GM15510 (cell line): ENCODE data around the gene BTBD16.

ENCODE experiments used
- POLR2A ChIP-seq: IDR thresholded peaks from 3 replicates; pipeline ENCODE4 v1.6.1; 2011; ENCODE audit warnings: borderline replicate concordance; ENCODE audit not compliant: insufficient read length; ENCODE audit errors: extremely low read depth

The BTBD16 gene

DNA sequence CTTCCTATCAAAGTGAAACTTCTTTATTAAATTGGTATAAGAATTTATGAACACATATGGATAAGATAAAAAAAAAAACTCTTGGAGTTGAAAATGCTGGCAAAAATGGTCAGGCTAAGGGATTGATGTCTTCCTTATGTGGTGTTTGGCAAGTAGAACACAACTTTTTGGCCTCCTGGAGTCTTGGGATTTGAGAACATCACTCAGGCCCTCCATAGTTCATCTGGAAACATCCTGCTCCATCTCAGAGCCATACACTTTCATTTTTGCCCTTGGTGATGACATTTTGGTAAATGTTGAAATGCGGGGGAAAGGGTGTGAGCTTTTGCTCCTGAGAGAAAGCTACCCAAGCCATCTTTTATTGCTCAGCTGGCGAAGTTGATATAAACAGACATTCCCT is 27.5 kb upstream of the BTBD16 start:
- TF ChIP-seq POLR2A: no peak

DNA sequence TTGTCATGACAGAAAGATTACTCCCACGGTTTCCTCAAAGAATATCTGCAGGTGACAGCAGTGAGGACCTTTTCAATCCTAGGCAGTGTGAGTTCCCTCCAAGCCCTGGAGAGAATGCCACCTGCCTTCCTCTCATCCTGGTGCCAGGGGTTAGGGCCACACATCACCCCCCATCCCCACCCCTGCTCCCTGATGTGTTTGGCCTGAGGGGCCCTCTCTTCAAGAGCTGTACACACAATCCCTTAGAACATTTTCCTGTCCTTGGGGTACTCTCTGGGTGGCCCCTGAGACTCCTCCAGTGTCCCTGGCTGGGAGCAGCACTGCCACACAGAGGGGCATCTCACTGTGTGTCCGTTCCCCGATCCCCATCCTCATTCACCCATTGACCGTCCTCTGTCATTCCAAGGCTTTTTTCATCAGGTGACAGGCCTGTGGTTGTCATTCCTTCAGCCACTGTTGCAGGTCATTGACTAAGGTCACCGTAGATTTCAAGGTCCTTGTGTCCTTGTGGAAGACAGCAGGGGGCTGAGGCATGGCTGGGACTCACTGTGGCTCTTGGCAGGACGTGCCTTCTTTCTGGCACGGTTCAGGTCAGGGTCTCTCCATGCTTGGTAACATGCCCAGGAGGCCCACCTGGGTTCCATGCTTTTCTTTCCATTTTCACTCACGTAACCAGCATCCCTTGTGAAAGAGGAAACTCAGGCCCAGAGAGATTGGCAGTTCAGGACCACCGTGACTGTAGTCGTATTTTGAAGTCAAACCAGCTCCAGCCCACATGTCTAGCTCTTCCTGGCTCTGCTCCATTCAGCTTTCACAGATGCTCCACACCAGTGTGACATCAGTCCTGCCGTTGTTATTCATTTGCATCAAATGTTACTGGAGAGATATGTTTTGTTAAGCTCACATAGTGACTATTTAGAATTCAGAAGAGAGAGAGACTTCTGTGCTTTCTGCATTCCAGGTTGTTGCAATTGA is 26.8 kb upstream of the BTBD16 start:
- no peak for TF ChIP-seq POLR2A

DNA sequence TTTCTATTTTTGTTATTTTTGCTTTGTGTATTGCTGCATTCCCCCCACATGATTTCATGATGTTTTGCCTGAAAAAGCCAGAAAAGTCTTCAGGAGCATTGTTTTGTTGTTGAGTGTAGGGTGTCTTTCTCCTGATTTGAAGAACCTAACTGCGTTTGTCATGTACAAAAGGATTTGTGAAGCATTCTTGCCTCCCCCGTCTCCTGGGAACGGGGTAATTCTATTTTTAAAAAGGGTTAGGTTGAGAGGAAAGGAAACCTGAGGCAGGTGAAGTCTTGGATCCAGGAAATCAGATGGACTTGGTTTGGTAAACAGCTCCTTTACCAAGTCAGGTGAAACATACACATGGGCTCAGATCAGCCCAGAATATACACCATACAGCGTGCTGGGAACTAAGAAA is 26.0 kb upstream of the BTBD16 start:
- TF ChIP-seq POLR2A: no peak

DNA sequence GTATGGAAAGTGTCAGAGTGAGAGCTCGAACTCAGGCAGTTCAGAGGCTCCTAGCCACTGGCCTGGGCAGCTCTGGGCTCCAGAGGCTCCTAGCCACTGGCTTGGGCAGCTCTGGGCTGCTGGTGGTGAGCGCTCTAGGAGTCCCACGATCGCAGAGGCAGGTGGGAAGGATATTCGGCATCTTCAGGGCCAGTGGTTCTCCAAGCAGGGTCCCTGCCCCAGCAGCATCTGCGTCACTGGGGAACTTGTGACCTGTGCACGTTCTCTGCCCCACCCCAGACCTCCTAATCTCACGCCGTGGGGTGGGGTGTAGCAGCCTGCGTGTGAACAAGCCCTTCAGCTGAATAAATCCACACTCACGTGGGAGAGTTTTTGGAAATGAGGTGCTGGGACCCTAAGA is 25.2 kb upstream of the BTBD16 start:
- TF ChIP-seq POLR2A: no peak

DNA sequence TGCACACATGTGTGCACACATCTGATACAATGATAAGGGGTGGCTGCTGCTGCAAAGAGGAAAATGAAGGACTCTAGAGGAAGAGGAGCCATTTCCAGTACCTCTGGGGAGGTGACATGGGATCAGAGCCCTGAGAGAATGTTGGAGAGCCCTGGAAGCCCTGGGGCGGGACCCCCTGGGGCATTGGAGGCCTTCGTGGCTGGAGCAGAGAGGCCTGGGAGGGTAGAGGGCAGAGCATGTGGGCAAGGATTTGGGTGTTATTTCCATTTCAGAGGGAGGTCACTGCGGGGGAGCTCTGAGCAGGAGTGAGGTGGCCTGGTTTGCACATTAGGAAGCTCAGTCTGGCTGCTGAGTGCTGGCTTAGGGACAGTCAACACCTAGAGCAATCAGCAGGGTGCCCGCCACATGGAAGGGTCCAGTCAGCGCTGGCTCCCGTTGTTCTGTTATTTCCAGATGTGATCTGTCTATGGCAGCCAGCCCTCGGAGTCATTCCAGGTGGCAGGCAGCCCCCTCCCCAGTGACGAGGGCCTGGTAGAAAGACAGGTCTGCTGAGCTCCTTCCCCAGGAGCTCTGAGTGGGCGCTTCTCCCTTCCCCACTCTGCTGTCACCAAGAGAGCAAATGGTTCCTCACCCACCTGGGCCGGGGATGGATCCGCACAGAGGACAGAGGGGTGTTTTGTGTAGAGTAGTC is 24.1 kb upstream of the BTBD16 start:
- TF ChIP-seq POLR2A: no peak

DNA sequence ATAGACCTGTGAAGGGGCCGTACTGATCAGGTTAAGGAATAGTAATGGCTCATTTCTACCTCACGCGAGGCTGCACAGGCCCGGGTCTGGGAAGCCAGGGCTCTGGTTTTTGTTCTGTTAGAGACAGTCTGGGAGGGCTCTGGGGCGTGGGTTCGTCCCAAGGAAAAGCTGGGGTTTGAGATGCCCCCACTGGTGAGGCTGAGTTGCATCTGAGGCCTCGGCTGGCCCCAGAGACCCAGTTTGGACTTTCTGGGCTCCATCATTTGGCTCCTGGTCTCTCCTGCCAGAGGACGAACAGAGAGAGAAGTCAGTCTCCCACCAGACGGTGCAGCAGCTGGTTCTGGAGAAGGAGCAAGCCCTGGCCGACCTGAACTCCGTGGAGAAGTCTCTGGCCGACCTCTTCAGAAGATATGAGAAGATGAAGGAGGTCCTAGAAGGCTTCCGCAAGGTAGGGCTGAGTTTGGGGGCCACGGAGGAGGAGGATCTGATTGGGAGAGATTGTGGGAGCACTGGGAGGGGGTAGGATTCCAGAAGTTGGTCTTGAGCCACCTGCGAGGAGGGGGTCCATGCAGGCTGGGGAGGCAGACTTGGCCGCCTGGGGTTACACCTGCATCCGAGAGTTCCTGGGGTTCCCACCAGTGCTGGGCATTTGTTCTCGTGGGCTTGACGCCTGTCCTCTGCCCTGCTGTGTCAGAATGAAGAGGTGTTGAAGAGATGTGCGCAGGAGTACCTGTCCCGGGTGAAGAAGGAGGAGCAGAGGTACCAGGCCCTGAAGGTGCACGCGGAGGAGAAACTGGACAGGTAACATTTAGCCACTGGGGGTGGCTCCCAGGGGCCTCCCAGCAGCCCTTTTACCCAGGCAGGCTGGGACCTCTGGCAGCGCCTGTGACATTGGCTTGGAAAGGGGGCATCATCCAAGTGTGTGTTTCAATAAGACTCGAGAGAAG is 22.5 kb upstream of the BTBD16 start:
- TF ChIP-seq POLR2A: no peak

DNA sequence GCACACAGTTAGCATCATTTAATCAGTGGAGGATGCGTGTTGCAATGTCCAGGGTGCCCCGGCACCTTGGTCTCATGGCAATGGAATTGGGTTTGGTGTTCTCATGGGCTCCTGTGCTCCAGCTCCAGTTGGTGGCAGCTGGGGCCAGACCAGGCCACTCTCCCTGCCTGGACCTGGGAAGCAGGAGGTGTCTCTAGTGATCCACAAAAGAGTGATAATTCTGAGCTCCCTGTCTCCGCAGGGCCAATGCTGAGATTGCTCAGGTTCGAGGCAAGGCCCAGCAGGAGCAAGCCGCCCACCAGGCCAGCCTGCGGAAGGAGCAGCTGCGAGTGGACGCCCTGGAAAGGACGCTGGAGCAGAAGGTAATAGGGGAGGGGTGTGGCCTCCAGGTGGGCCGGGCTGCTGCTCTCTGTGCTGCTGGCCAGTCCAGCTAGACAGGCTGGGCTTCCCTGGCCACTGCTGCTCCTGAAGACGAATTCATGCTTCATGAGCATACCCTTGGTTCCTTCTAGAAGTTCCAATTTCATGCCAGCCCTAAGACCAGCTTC is 21.7 kb upstream of the BTBD16 start:
- no peak for TF ChIP-seq POLR2A

DNA sequence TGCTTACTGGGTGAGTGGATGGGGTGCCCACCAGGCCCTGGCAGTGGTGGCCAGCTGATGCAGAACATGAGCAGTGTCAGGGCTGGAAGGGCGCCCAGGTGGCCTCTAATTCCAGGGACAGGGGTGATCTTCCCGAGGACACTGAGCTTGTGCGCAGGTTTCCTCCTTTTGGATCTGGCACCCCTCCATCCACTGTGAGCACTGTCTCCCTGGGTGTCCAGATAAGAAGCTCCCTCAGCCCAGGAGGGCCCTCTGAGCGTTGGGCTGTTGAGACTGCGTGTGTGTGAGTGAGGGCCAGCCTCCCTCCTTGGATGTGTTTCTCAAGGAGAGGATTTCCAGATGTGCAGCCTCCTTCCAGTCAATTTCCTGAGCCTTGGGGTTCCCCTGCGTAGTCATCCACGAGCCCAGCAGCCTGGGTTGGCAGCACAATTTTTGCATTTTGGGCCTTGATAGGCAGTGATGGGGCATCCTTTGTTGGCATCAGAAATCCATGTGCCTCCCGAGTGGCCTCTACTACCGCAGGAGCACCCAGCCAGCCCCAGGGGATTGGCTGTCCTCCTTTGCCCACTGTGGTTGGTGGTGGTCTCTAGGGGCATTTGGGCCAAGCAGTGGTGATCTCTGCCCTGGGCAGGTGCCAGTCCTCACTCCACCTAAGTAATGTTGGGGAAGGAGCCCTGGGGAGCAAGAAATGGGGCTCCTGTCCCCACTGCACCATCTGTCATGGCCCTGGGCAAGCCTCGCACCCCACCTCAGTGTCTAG is 20.9 kb upstream of the BTBD16 start:
- no peak for TF ChIP-seq POLR2A

DNA sequence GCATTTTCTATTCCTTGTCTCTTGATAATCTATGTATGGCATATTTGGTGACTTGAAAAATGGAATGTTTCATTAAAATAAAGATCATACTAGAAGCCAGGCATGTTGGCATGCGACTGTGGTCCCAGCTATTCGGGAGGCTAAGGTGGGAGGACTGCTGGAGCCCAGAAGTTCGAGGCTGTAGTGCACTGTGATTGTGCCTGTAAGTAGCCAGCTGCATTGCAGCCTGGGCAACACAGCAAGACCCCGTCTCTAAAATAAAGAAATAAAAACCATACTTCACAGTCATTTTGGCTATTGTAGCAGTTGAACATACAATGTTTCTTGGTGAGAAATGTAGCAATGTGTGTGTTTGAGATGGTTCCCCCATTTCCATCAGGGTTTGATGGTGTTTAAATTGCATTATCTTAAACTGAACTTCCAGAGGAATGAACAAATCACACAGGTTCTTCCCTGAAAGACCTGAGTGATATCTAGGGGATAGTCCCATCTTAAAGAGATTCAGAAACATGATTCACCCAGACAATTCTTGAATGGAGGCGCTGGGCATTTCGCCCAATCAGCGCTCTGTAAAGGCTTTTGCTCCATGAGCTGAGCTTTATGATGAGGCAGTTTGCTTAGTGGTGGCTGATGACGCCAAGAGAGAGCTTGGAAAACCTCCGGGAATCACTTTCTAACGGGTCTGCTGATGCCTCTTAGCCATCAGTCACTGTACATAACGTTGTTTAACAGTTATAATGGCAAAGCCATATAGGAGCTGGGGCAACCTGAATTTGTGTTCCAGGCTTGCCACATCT is 19.4 kb upstream of the BTBD16 start:
- no peak for TF ChIP-seq POLR2A

DNA sequence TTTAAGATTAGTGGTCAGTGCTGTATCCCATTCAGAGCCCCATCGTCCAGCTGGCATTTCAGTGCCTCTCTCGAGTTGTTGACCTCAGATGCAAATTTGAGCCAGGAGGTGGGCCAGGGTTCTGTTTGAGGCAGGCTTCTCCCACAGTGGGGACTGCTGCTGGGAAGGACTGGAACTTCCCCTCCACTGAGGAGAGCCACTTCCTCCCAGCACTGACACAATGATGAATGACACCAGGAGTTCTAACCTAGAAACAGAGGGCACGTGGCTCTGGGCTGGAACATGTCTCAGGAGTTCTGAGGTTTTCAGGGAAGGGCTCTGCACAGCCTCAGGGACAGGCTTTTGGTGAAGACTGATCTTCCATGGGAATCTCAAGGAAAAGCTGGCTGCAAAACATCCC is 18.3 kb upstream of the BTBD16 start:
- no peak for TF ChIP-seq POLR2A

DNA sequence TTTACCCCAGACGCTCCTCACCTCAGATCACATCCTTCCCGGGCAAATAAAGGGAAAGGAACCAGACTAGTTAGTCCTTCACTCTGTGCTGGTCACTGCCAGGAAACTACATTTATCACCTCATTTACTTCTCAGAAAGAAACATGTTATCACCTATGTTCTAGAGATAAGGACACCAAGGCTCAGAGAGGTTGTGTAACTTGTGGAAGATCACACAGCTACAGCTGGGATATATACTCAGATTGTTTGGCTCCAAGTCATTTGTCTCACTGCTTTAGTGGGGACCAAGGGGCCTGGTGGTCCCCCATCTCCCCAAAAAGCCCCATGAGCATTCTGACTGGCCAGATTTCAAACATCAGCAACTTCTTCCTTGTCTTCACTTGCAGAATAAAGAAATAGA is 17.5 kb upstream of the BTBD16 start:
- TF ChIP-seq POLR2A: no peak

DNA sequence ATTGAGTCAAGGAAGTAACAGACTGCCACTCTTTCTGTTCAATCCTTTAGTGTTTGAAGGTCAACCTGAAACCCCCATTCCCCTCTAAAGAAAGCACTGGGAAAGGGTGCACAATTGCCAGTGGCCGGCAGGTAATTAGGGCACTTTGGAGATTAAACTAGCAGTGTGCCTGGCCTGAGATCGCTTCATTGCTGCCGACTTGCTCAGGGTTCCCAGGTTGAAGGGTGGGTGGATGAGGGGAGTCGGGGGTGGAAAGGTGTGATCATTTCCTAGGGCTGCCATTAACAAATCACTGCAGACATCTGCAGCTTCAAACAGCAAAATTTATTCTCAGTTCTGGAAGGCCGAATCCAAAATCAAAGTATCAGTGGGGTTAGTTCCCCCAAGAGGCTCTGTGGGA is 16.3 kb upstream of the BTBD16 start:
- no peak for TF ChIP-seq POLR2A
